NT2/D1 (cell line): Measurements from ENCODE around the gene PGGHG.
"Not testable (repeated sequence)": the region's sequence is repeated elsewhere in the genome, so short reads cannot be mapped to it uniquely, and the experiment has no call there.

Experiments used
- DNase-seq: peaks from one replicate; pipeline ENCODE4 v3.0.0-alpha.2; 2011; ENCODE audit warnings: low read depth, low spot score
- H3K27me3 ChIP-seq: 2 replicates; pipeline ENCODE4 v1.6.0; 2011; ENCODE audit warnings: mild to moderate bottlenecking; ENCODE audit not compliant: insufficient read length, insufficient read depth
- H3K36me3 ChIP-seq: 2 replicates; pipeline ENCODE4 v1.6.1; 2011; ENCODE audit warnings: mild to moderate bottlenecking, low read length, mixed read lengths; ENCODE audit not compliant: insufficient read depth, insufficient read length
- H3K4me1 ChIP-seq: 2 replicates; pipeline ENCODE4 v1.5.1; 2011; ENCODE audit not compliant: insufficient read depth, insufficient read length
- H3K4me3 ChIP-seq: 2 replicates; pipeline ENCODE4 v1.5.1; 2011; ENCODE audit warnings: low read depth; ENCODE audit not compliant: insufficient read length
- H3K9ac ChIP-seq: 2 replicates; pipeline ENCODE4 v1.6.0; 2011; ENCODE audit warnings: low read depth; ENCODE audit not compliant: insufficient read length
- H3K9me3 ChIP-seq: 2 replicates; pipeline ENCODE4 v1.5.1; 2011; ENCODE audit warnings: mild to moderate bottlenecking, low read length; ENCODE audit not compliant: insufficient read depth
- SUZ12 ChIP-seq: IDR thresholded peaks from 2 replicates; pipeline ENCODE4 v1.6.1; 2011; ENCODE audit not compliant: insufficient read length, insufficient read depth; ENCODE audit errors: extremely low read depth
- YY1 ChIP-seq: IDR thresholded peaks from 2 replicates; pipeline ENCODE4 v1.6.1; 2011; ENCODE audit not compliant: insufficient read length, insufficient read depth
- ZNF274 ChIP-seq: IDR thresholded peaks from 2 replicates; pipeline ENCODE4 v1.6.1; 2011; ENCODE audit warnings: mild to moderate bottlenecking, low read depth, low read length

PGGHG gene

GRCh38 chr11:283405-284104, 5.4 kb upstream of the PGGHG start:
- DNase-seq: no peak
- H3K9me3 ChIP-seq: no peaks in the 10 kb centered on the region
- no peaks in the 10 kb centered on the region for H3K36me3 ChIP-seq
- H3K27me3 ChIP-seq: peaks cover 29% of the 10 kb centered on the region
- peaks cover 14% of the 10 kb centered on the region for H3K4me1 ChIP-seq
- no peak for TF ChIP-seq ZNF274
- H3K9ac ChIP-seq: no peak overlapping the region
- no peak overlapping the region for H3K4me3 ChIP-seq

GRCh38 chr11:284105-285020, 4.6 kb upstream of the PGGHG start:
- TF ChIP-seq YY1: no peak
- TF ChIP-seq SUZ12: no peak
- no peak for TF ChIP-seq ZNF274
- Histone ChIP-seq H3K9ac (no peak overlapping the region), H3K27me3 (peaks cover 30% of the 10 kb centered on the region), H3K36me3 (no peaks in the 10 kb centered on the region), H3K4me1 (peaks cover 10% of the 10 kb centered on the region), H3K9me3 (no peaks in the 10 kb centered on the region), H3K4me3 (no peak overlapping the region)
- DNase-seq: no peak

GRCh38 chr11:285021-285893, 3.7 kb upstream of the PGGHG start:
- Histone ChIP-seq H3K9ac (peak overlapping the region; percentile 64), H3K4me1 (peaks cover 16% of the 10 kb centered on the region), H3K4me3 (no peak overlapping the region), H3K27me3 (peaks cover 30% of the 10 kb centered on the region), H3K9me3 (no peaks in the 10 kb centered on the region), H3K36me3 (peaks cover 6% of the 10 kb centered on the region)
- no peak for DNase-seq
- no peak for TF ChIP-seq YY1

GRCh38 chr11:285894-286220, 3.1 kb upstream of the PGGHG start:
- no peak overlapping the region for H3K4me3 ChIP-seq
- TF ChIP-seq ZNF274 (no peak), SUZ12 (no peak), YY1 (no peak)
- peaks cover 22% of the 10 kb centered on the region for H3K4me1 ChIP-seq
- H3K9me3 ChIP-seq: no peaks in the 10 kb centered on the region
- DNase-seq: no peak
- H3K27me3 ChIP-seq: peaks cover 26% of the 10 kb centered on the region
- peak overlapping the region; percentile 64 for H3K9ac ChIP-seq
- peaks cover 12% of the 10 kb centered on the region for H3K36me3 ChIP-seq

- Histone ChIP-seq H3K27me3 (peaks cover 17% of the 10 kb centered on the region), H3K9ac (peak overlapping the region; percentile 90), H3K4me1 (peaks cover 28% of the 10 kb centered on the region), H3K36me3 (peaks cover 19% of the 10 kb centered on the region)
- H3K9me3 ChIP-seq, H3K4me3 ChIP-seq, DNase-seq: not testable (repeated sequence)
Observed at GRCh38 chr11:286977-287820, 1.7 kb upstream of the PGGHG start.

GRCh38 chr11:287821-288477, 977 bp upstream of the PGGHG start:
- Histone ChIP-seq H3K9ac (peak overlapping the region; percentile 90), H3K4me3 (peak overlapping the region; percentile 59), H3K36me3 (peaks cover 26% of the 10 kb centered on the region), H3K4me1 (peaks cover 28% of the 10 kb centered on the region), H3K9me3 (no peaks in the 10 kb centered on the region), H3K27me3 (peaks cover 17% of the 10 kb centered on the region)
- no peak for DNase-seq
- TF ChIP-seq SUZ12 (no peak), YY1 (no peak), ZNF274 (no peak)

- Histone ChIP-seq H3K4me1 (peaks cover 29% of the 10 kb centered on the region), H3K9ac (peak overlapping the region; percentile 67), H3K9me3 (no peaks in the 10 kb centered on the region), H3K36me3 (peaks cover 39% of the 10 kb centered on the region), H3K27me3 (peaks cover 17% of the 10 kb centered on the region), H3K4me3 (peak overlapping the region; percentile 32)
- no peak for DNase-seq
- TF ChIP-seq YY1: no peak
Observed at GRCh38 chr11:289398-289711, 429 bp downstream of the PGGHG start.
